Right lobe of liver (tissue), 6 donors: ENCODE results near the gene FZD2. TPM values are rescaled to one million over a fixed set of nuclear protein-coding genes. Genes with fewer than 3 reads are reported as not detected.

Experiments used
- ATAC-seq, 4 donors: fragments of 200-7000 bp; cut with Tn5 transposase; one replicate each; pipeline ENCODE4 v1.9.1; 2020; ENCODE audit warnings: mild to moderate bottlenecking in 4 of 4, moderate library complexity in 4 of 4
- DNase-seq, 3 donors: peaks; one replicate each; pipeline ENCODE4 v3.0.0-alpha.2; 2020
- H3K27ac ChIP-seq, 3 donors: fragments of 200-600 bp; one replicate each; pipeline ENCODE4 v1.8.0; 2022
- H3K27me3 ChIP-seq, 2 donors: fragments of 200-600 bp; one replicate each; pipeline ENCODE4 v1.8.0; 2022
- H3K36me3 ChIP-seq, 4 donors: fragments of 200-600 bp; sonication (generic) in 1 of 4; one replicate each; pipeline versions ENCODE4 v1.5.1 to v1.8.0; 2017 to 2022; ENCODE audit warnings: control low read depth in 1 of 4
- H3K4me1 ChIP-seq, 4 donors: fragments of 200-600 bp; sonication (generic) in 1 of 4; one replicate each; pipeline versions ENCODE4 v1.5.1 to v1.8.0; 2017 to 2022; ENCODE audit warnings: control low read depth in 1 of 4
- H3K4me3 ChIP-seq, 3 donors: fragments of 200-600 bp; one replicate each; pipeline ENCODE4 v1.8.0; 2022
- H3K9me3 ChIP-seq, 4 donors: fragments of 200-600 bp; sonication (generic) in 1 of 4; one replicate each; pipeline versions ENCODE4 v1.5.1 to v1.8.0; 2017 to 2022; ENCODE audit warnings: control low read depth in 1 of 4
- CTCF ChIP-seq, 4 donors: fragments of 200-600 bp in 3 of 4; fragments of 450-650 bp in 1 of 4; IDR thresholded peaks; one replicate each; pipeline versions ENCODE4 v1.5.1 to v1.8.0; 2016 to 2022; ENCODE audit warnings: antibody characterized with exemption in 4 of 4, mild to moderate bottlenecking in 2 of 4
- POLR2A ChIP-seq: fragments of 450-650 bp; IDR thresholded peaks from one replicate; pipeline ENCODE4 v1.6.1; 2017; ENCODE audit warnings: antibody characterized with exemption, mild to moderate bottlenecking
- WGBS: methylation state at CpG from one replicate; pipeline ENCODE4 v1.1.6; 2018; ENCODE audit warnings: low coverage, low lambda C conversion rate; ENCODE audit not compliant: insufficient coverage; ENCODE audit errors: missing lambda C conversion rate; 5-methylcytosine and 5-hydroxymethylcytosine counted together
- intact Hi-C, 2 donors: fragments of 100-400 bp; cut with DNase I; formaldehyde crosslinking; loops; one replicate each; pipeline versions ENCODE4 v1.11.2 to v1.14.1; 2022
- total RNA-seq, 6 experiments: library from RNA; depleted of rRNA in 2 of 6; stranded (reverse); fragments of >200 nt in 2 of 6; fragmentation: NEBNext Ultra II Directional in 3 of 6; extraction: Animal tissue kit (Norgen Biotek cat#: 25700) in 3 of 6; gene quantifications; one replicate each; pipeline versions ENCODE4 v1.1.0 to v1.2.4, GENCODE V29; 2016 to 2023
- donor health status: DM: no; HTN: yes; CAD: no.
- donor health status: DM: no; HTN: no; CAD: no.
- donor health status: DM: no; HTN: no; CAD: no.
- donor health status: DM: no; HTN: yes; CAD: no.
- donor health status: DM: no; HTN: yes; CAD: no.

FZD2 gene
- total RNA-seq, 6 experiments from 2014 or later, result 0.11 to 0.64 (median 0.28) TPM

- no peak overlapping the region for H3K27ac ChIP-seq
- TF ChIP-seq CTCF (IDR thresholded peaks at IDR 0.05) (no peak), POLR2A (no peak)
- H3K4me1 ChIP-seq, result no peaks in the 10 kb centered on the region
- 38% methylated on average over 4 of the region's 4 CpGs for WGBS
- DNase-seq (no peak), ATAC-seq (no peak)
- H3K27me3 ChIP-seq, result no peaks in the 10 kb centered on the region
- no peaks in the 10 kb centered on the region for H3K36me3 ChIP-seq
- no peak overlapping the region for H3K4me3 ChIP-seq
- intact Hi-C loops, result no loop called here
- H3K9me3 ChIP-seq, result no peaks in the 10 kb centered on the region
Observed at GRCh38 chr17:44578947-44579346, 21.7 kb downstream of the FZD2 start.

GRCh38 chr17:44581868-44582267, 24.6 kb downstream of the FZD2 start:
- ATAC-seq, result no peak
- no peak for TF ChIP-seq CTCF (IDR thresholded peaks at IDR 0.05)
- TF ChIP-seq POLR2A, result no peak

GRCh38 chr17:44584443-44584842, 27.2 kb downstream of the FZD2 start:
- Histone ChIP-seq H3K27me3 (no peaks in the 10 kb centered on the region), H3K4me1 (no peaks in the 10 kb centered on the region), H3K9me3 (no peaks in the 10 kb centered on the region), H3K4me3 (no peak overlapping the region), H3K36me3 (no peaks in the 10 kb centered on the region), H3K27ac (no peak overlapping the region)
- WGBS, result 83% methylated on average over 12 of the region's 13 CpGs
- intact Hi-C loops, result no loop called here
- DNase-seq, result no peak
- TF ChIP-seq CTCF (IDR thresholded peaks at IDR 0.05) (no peak), POLR2A (no peak)
- ATAC-seq, result no peak

More at GRCh38 chr17:44581868-44582267, 24.6 kb downstream of the FZD2 start:
- no peaks in the 10 kb centered on the region for H3K9me3 ChIP-seq
- WGBS, result 65% methylated on average over 8 of the region's 11 CpGs
- no peaks in the 10 kb centered on the region for H3K36me3 ChIP-seq
- H3K27ac ChIP-seq, result no peak overlapping the region
- intact Hi-C loops, result no loop called here
- no peaks in the 10 kb centered on the region for H3K27me3 ChIP-seq
- H3K4me3 ChIP-seq, result no peak overlapping the region
- peak in 1 of 3 donors; percentile 39 for DNase-seq
- H3K4me1 ChIP-seq, result no peaks in the 10 kb centered on the region

- 48% methylated on average over 6 of the region's 7 CpGs for whole genome bisulfite sequencing
Observed at GRCh38 chr17:44585315-44585714, 28.0 kb downstream of the FZD2 start.

GRCh38 chr17:44587339-44587738, 30.1 kb downstream of the FZD2 start:
- peak in 1 of 3 donors; percentile 6 for DNase-seq
- Histone ChIP-seq H3K27ac (no peak overlapping the region), H3K36me3 (no peaks in the 10 kb centered on the region), H3K4me1 (no peaks in the 10 kb centered on the region), H3K27me3 (no peaks in the 10 kb centered on the region), H3K4me3 (no peak overlapping the region), H3K9me3 (no peaks in the 10 kb centered on the region)
- ATAC-seq, result peak in 1 of 4 donors; percentile 37
- no peak for TF ChIP-seq CTCF (IDR thresholded peaks at IDR 0.05)
- no peak for TF ChIP-seq POLR2A
- WGBS, result 23% methylated on average over 1 of the region's 2 CpGs
- intact Hi-C loops, result no loop called here

More at GRCh38 chr17:44585315-44585714, 28.0 kb downstream of the FZD2 start:
- Histone ChIP-seq H3K9me3 (no peaks in the 10 kb centered on the region), H3K4me3 (no peak overlapping the region), H3K27me3 (no peaks in the 10 kb centered on the region), H3K36me3 (no peaks in the 10 kb centered on the region), H3K4me1 (no peaks in the 10 kb centered on the region), H3K27ac (no peak overlapping the region)
- DNase-seq (peak in 1 of 3 donors; percentile 1), ATAC-seq (no peak)
- no peak for TF ChIP-seq POLR2A
- intact Hi-C loops, result no loop called here
